Activated effector memory CD4-positive, alpha-beta T cell treated with Interleukin-2 at 50 U/mL for 16 hours (primary cell): ENCODE measurements around the gene PDCD6IP.
"Not testable (repeated sequence)": the region's sequence is repeated elsewhere in the genome, so short reads cannot be mapped to it uniquely, and the experiment has no call there.

ENCODE experiments used
- DNase-seq: peaks from one replicate; pipeline ENCODE4 v3.0.0-alpha.2; 2020

Gene PDCD6IP

GRCh38 chr3:33792167-33792892 lies 6.1 kb upstream of the PDCD6IP start:
- DNase-seq = no peak

GRCh38 chr3:33795131-33795530 lies 3.3 kb upstream of the PDCD6IP start:
- no peak for DNase-seq

- DNase-seq = no peak
Measured at GRCh38 chr3:33795856-33796536, 2.4 kb upstream of the PDCD6IP start.

GRCh38 chr3:33798113-33798417 lies 365 bp upstream of the PDCD6IP start:
- DNase-seq = no peak

- DNase-seq = no peak
Measured at GRCh38 chr3:33799202-33799551, 747 bp downstream of the PDCD6IP start.

- DNase-seq = no peak
Measured at GRCh38 chr3:33803252-33803651, 4.8 kb downstream of the PDCD6IP start.

- DNase-seq = no peak
Measured at GRCh38 chr3:33803894-33804526, 5.6 kb downstream of the PDCD6IP start.

GRCh38 chr3:33807191-33807590 lies 8.8 kb downstream of the PDCD6IP start:
- no peak for DNase-seq

GRCh38 chr3:33808559-33808958 lies 10.1 kb downstream of the PDCD6IP start:
- no peak for DNase-seq

- DNase-seq = no peak
Measured at GRCh38 chr3:33810545-33810944, 12.1 kb downstream of the PDCD6IP start.

- no peak for DNase-seq
Measured at GRCh38 chr3:33821989-33822388, 23.6 kb downstream of the PDCD6IP start.

GRCh38 chr3:33823821-33824220 lies 25.4 kb downstream of the PDCD6IP start:
- DNase-seq = no peak

- no peak for DNase-seq
Measured at GRCh38 chr3:33825111-33825510, 26.7 kb downstream of the PDCD6IP start.

GRCh38 chr3:33826206-33826605 lies 27.8 kb downstream of the PDCD6IP start:
- no peak for DNase-seq

GRCh38 chr3:33826688-33827087 lies 28.3 kb downstream of the PDCD6IP start:
- no peak for DNase-seq

GRCh38 chr3:33829720-33830119 lies 31.3 kb downstream of the PDCD6IP start:
- DNase-seq = no peak

- DNase-seq = no peak
Measured at GRCh38 chr3:33831053-33831452, 32.6 kb downstream of the PDCD6IP start.

- no peak for DNase-seq
Measured at GRCh38 chr3:33833408-33834095, 35.1 kb downstream of the PDCD6IP start.

GRCh38 chr3:33834096-33834453 lies 35.6 kb downstream of the PDCD6IP start:
- no peak for DNase-seq

GRCh38 chr3:33837182-33837581 lies 38.8 kb downstream of the PDCD6IP start:
- DNase-seq = not testable (repeated sequence)

GRCh38 chr3:33839283-33839682 lies 40.9 kb downstream of the PDCD6IP start:
- no peak for DNase-seq

GRCh38 chr3:33840179-33840578 lies 41.7 kb downstream of the PDCD6IP start:
- no peak for DNase-seq

- DNase-seq = no peak
Measured at GRCh38 chr3:33848624-33849347, 50.4 kb downstream of the PDCD6IP start.
